ENCODE data around the gene SLC43A1.

The SLC43A1 gene

DNA sequence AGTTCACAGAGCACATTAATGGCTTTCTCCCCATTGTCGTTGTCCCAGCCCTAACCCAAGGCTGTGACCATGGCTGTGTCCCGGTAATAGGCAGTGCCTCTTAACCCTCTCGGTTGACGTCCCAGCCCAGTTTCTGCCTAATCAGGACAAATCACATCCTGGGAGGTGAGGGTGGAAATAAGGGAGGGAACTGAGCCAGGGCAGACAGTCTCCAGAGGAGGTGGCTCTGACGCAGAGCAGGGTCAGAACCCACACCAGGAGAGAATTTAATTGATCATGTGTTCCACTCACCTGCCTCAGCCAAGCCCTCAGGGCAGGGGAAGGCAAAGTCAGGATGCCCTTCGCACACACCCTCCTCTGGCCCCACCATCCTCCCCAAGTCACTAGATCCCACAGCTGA is 17.0 kb downstream of the SLC43A1 start:
- no peak for DNase-seq (ENCODE audit: low read depth in 1 of 2, low spot score in 1 of 2)

DNA sequence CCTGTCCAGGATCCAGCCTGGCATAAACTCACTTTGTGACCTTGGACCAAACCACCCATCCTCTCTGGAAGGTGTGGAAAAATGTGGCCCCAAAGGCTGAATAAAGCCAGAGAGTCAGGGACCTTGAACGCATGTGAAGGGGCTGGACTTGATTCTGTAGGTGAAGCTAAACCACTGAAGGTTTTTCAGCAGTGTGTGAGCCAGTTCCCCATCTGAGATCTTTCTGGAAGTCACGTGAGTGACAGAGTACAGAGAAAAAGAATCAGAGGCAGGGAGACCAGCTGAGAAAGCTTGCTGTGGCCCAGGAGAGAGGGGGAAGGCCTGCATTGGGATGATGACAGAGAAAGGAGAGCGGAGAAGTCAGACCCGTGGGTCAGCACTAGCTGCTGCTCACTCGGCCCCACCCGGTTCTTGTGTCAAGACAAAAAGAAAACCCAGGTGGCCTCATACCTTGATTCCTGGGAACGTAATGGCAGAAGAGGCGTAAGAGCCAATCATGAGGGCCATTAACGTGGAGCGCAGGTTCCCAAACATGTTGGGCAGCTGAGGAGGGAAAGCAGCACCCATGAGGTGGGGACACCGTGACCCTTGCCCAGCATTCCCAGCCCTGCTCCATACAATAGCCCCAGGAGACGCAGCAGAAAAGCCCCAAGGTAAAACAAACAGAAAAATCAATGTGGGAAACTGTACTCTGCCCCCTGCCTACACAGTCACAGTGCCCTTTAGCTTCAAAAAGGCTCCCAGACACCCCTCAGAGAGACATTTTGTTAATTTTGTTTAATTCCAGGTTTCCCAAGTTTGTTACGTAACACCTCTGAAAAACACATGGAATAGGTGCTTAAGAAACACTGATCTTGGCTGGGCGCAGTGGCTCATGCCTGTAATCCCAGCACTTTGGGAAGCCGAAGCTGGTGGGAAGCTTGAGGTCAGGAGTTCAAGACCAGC is 17.9 kb downstream of the SLC43A1 start:
- no peak for DNase-seq (ENCODE audit: low read depth in 1 of 2, low spot score in 1 of 2)

DNA sequence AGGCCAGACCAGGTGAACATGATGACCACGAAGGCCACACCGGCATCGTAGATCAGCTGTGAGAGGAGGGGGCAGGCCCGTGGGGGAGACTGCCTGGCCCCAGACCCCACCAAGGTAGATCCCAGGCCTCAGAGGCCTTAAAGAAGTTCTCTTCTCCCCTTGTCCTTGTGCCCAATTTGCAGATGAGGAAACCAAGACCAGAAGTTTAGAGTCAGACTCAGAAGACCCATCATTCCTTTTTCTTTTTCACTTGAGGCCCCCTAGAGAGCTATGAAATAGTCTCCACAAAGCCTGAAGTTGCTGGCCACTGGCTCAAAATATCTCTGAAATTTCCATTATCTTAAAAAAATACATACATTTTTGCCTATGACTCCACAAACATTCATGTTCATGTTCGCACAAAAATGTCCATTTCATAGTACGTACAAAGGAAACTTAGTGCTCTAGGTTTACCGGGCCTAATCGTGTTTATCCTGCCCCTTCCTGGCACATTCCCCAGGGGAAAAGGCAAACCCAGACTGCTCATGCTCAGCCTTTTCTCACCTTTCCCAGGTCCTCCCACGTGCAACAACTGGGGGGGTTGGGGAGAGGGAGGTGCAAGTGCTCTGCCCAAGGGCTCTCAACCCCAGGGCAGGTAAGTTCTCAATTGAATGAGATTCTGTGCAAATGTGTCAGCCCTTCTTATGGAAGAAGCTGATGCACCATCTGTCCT is 19.2 kb downstream of the SLC43A1 start:
- DNase-seq (ENCODE audit: low read depth in 1 of 2, low spot score in 1 of 2) = no peak

GRCh38 chr11:57493507-57494503 is 21.7 kb downstream of the SLC43A1 start:
- peak; percentile 61 to 69 for DNase-seq (ENCODE audit: low read depth in 1 of 2, low spot score in 1 of 2)

GRCh38 chr11:57491371-57492061 is 24.0 kb downstream of the SLC43A1 start:
- DNase-seq (ENCODE audit: low read depth in 1 of 2, low spot score in 1 of 2) = no peak

- DNase-seq (ENCODE audit: low read depth in 1 of 2, low spot score in 1 of 2) = no peak
Measured at GRCh38 chr11:57490456-57491248, 24.9 kb downstream of the SLC43A1 start.

GRCh38 chr11:57487920-57488659 is 27.4 kb downstream of the SLC43A1 start:
- DNase-seq (ENCODE audit: low read depth in 1 of 2, low spot score in 1 of 2) = no peak

DNA sequence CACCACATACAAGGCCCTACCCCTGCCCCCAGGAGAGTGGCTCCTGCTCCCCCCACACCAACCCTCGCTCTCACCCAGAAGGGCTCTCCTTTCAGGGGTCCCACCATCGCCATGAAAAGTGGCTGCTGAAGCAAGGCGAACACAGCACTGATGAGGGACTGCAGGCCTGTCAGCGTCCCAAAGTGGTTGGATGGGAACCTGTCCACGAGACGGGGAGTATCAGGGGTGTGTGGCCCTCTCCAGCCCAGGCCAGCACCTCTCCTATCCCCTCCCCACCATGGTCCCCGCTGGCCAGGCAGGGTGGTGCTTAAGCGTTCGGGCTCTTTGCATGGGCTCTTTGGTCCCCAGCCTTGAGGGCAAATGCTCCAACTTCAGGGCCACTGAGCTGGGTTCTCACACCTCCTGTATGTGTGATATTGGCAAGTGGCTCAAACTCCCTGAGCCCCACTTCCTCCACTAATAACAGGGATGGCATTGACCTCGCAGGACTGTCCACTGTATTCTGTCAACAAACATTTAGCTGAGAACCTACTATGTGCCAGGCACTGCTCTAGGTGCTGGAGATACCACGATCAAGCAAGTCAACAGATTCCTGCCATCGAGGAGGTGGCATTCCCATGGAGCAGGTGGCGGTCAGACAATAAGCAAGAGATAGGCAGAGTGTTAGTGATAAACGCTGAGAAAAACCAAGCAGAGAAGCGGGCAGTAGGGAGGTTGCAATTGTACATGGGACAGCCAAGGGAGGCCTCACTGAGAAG is 28.3 kb downstream of the SLC43A1 start:
- no peak for DNase-seq (ENCODE audit: low read depth in 1 of 2, low spot score in 1 of 2)

GRCh38 chr11:57485217-57485990 is 30.1 kb downstream of the SLC43A1 start:
- DNase-seq (ENCODE audit: low read depth in 1 of 2, low spot score in 1 of 2) = no peak

- DNase-seq (ENCODE audit: low read depth in 1 of 2, low spot score in 1 of 2) = no peak
Measured at GRCh38 chr11:57484141-57484710, 31.3 kb downstream of the SLC43A1 start.

DNA sequence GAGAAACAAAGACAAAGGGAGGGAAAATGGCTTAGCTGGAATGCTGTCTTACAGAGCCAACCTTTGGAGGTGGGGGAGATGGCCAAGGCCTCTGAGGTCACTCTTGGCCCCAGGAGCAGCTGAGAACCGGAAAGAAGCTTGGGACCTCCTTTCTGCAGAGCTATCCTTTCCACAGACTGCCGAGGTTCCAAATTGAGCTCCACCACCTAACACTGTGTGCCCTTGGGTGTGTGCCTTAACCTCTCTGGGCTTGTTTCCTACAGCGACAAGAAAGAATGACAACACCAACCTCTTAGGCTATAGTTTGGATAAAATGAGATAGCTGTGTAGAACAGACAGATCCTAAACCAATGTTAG is 32.0 kb downstream of the SLC43A1 start:
- no peak for DNase-seq (ENCODE audit: low read depth in 1 of 2, low spot score in 1 of 2)

GRCh38 chr11:57482782-57483561 is 32.5 kb downstream of the SLC43A1 start:
- peak in 1 of 2 donors; percentile 42 for DNase-seq (ENCODE audit: low read depth in 1 of 2, low spot score in 1 of 2)

GRCh38 chr11:57481915-57482781 is 33.4 kb downstream of the SLC43A1 start:
- DNase-seq (ENCODE audit: low read depth in 1 of 2, low spot score in 1 of 2) = no peak

DNA sequence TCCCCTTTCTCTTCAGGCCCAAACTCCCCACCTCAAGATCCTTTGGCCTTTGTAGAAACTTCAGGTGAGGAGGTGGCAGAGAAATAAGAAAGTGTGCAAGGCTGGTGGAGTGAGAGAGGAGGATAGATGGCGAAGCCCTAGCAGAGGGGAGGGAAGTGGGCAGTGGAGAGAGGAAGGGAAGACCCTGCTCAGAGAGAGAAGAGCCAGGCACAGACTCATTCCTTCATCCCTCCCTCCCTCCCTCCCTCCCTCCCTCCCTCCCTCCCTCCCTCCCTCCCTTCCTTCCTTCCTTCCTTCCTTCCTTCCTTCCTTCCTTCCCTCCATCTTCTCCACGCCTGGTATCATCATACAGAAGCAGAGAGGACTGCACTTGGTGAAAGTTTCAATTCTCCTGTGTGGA is 34.2 kb downstream of the SLC43A1 start:
- DNase-seq (ENCODE audit: low read depth in 1 of 2, low spot score in 1 of 2) = no peak

DNA sequence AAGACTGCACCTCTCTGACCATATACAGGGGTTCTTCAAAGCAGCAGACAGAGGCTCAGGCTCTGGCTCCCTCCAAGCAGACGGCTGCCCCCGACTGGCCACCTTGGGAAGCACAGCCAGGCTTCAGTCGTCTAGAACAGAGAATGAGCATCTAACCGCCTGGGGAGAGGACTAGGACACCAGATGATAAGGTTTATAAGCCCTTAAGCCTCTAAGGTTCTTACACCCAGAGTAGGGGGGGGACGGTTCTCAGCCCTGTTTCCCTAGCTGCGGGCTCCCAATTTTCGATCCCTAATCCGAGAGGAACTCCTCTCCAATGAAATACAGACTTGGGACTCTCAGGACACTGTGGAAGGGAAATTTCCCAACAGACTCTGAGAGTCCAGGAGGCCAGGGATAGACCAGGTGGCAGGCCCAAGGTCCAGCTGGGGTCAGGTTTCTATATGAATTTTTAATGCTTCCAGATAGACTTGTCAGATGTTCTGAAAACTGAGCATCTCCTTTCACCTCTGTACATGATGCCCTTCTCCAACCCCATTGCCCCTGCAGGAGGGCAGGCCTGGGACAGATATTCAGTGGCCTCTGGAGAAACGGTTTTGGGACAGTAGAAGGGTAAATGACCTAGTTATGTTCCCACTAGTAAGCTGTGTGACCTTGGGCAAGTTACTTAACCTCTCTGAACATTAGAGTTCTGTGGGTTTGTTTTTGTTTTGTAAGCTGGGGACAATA is 34.9 kb downstream of the SLC43A1 start:
- DNase-seq (ENCODE audit: low read depth in 1 of 2, low spot score in 1 of 2) = peak in 1 of 2 donors; percentile 43
